HepG2 (cell line): ENCODE measurements around the gene GTPBP6. TPM values are rescaled to one million over a fixed set of nuclear protein-coding genes. Genes with fewer than 3 reads are reported as not detected.
A peak's percentile ranks its signal among the peaks of the same experiment; 100 is the strongest.

Experiments used
- ARID2 ChIP-seq: sonication (generic); formaldehyde crosslinking; IDR thresholded peaks from 2 replicates; pipeline ENCODE4 v1.8.1; 2022; ENCODE audit warnings: mild to moderate bottlenecking, missing genetic modification reagents, borderline replicate concordance
- ATAD3A ChIP-seq: sonication (generic); formaldehyde crosslinking; IDR thresholded peaks from 2 replicates; pipeline ENCODE4 v1.4.0; 2020; ENCODE audit warnings: missing genetic modification reagents
- BHLHE40 ChIP-seq: IDR thresholded peaks from 2 replicates; pipeline ENCODE4 v1.6.1; 2011; ENCODE audit warnings: low read length, improper control_type of control experiment
- E2F1 ChIP-seq: sonication (generic); formaldehyde crosslinking; IDR thresholded peaks from 2 replicates; pipeline ENCODE4 v1.5.0; 2020; ENCODE audit warnings: missing genetic modification reagents
- ELF1 ChIP-seq: sonication (generic); formaldehyde crosslinking; IDR thresholded peaks from 2 replicates; pipeline ENCODE4 v1.4.0; 2020; ENCODE audit warnings: missing genetic modification reagents
- FOSL1 ChIP-seq: sonication (generic); formaldehyde crosslinking; IDR thresholded peaks from 2 replicates; pipeline ENCODE4 v1.9.0; 2021; ENCODE audit warnings: missing genetic modification reagents, borderline replicate concordance
- HOXA5 ChIP-seq: sonication (generic); formaldehyde crosslinking; IDR thresholded peaks from 2 replicates; pipeline ENCODE4 v1.4.0; 2020; ENCODE audit warnings: missing genetic modification reagents
- KDM5A ChIP-seq: fragments of 200-600 bp; sonication (generic); IDR thresholded peaks from 2 replicates; pipeline ENCODE4 v1.7.0; 2018; ENCODE audit warnings: antibody characterized with exemption, mild to moderate bottlenecking, low read length, borderline replicate concordance
- KLF11 ChIP-seq: IDR thresholded peaks from 2 replicates; pipeline ENCODE4 v1.6.1; 2016; ENCODE audit warnings: missing compliant biosample characterization
- KLF13 ChIP-seq: sonication (generic); formaldehyde crosslinking; IDR thresholded peaks from 2 replicates; pipeline ENCODE4 v1.4.0; 2020; ENCODE audit warnings: mild to moderate bottlenecking, missing genetic modification reagents
- MTERF4 ChIP-seq: sonication (generic); formaldehyde crosslinking; IDR thresholded peaks from 2 replicates; pipeline ENCODE4 v1.8.0; 2023; ENCODE audit warnings: mild to moderate bottlenecking, missing genetic modification reagents
- MTF2 ChIP-seq: sonication (generic); formaldehyde crosslinking; IDR thresholded peaks from 2 replicates; pipeline ENCODE4 v1.5.0; 2020; ENCODE audit warnings: missing genetic modification reagents, borderline replicate concordance
- MYC ChIP-seq: sonication (generic); formaldehyde crosslinking; IDR thresholded peaks from 2 replicates; pipeline ENCODE4 v1.9.0; 2021; ENCODE audit warnings: missing genetic modification reagents, borderline replicate concordance
- NFKB2 ChIP-seq: sonication (generic); formaldehyde crosslinking; IDR thresholded peaks from 2 replicates; pipeline ENCODE4 v1.4.0; 2020; ENCODE audit warnings: missing genetic modification reagents, borderline replicate concordance
- SP5 ChIP-seq: IDR thresholded peaks from 2 replicates; pipeline ENCODE4 v1.6.1; 2016; ENCODE audit warnings: low read depth, borderline replicate concordance
- TRAFD1 ChIP-seq: sonication (generic); formaldehyde crosslinking; IDR thresholded peaks from 2 replicates; pipeline ENCODE4 v1.5.1; 2020; ENCODE audit warnings: missing genetic modification reagents, mild to moderate bottlenecking, borderline replicate concordance
- ZNF101 ChIP-seq: sonication (generic); formaldehyde crosslinking; IDR thresholded peaks from 2 replicates; pipeline ENCODE4 v1.4.0; 2020; ENCODE audit warnings: mild to moderate bottlenecking, low read depth, missing genetic modification reagents, borderline replicate concordance
- ZNF17 ChIP-seq: sonication (generic); formaldehyde crosslinking; IDR thresholded peaks from 2 replicates; pipeline ENCODE4 v1.5.0; 2020; ENCODE audit warnings: mild to moderate bottlenecking, missing genetic modification reagents
- polyA plus RNA-seq, 8 experiments: library from polyadenylated mRNA; depleted of rRNA in 3 of 8; stranded (reverse) in 7 of 8; unstranded in 1 of 8; fragments of >200 nt; fragmentation: Illumina TruSeq in 4 of 8; extraction: Trizol in 4 of 8; gene quantifications; 2 replicates each; pipeline versions ENCODE4 v1.2.1 to v1.2.3, GENCODE V29; 2011 to 2016; ENCODE audit warnings: low read depth in 4 of 8, missing spikeins in 1 of 8, mixed read lengths in 1 of 8; ENCODE audit not compliant: insufficient read depth in 1 of 8
- total RNA-seq, 5 experiments: library from RNA; depleted of rRNA; stranded (reverse); fragments of >200 nt; fragmentation: Illumina TruSeq; extraction: Trizol; gene quantifications; 2 replicates each; pipeline ENCODE4 v1.2.3, GENCODE V29; 2016; ENCODE audit warnings: low read depth in 1 of 5
- TF ChIP-seq, protein P1 (sequence below): sonication (generic); formaldehyde crosslinking; IDR thresholded peaks from 2 replicates; pipeline ENCODE4 v1.5.1; 2020; ENCODE audit warnings: mild to moderate bottlenecking, missing genetic modification reagents, moderate library complexity
- TF ChIP-seq, protein P2 (sequence below): sonication (generic); formaldehyde crosslinking; IDR thresholded peaks from 2 replicates; pipeline ENCODE4 v1.4.0; 2020; ENCODE audit warnings: missing genetic modification reagents

Gene GTPBP6
- total and polyA plus RNA-seq, 2 of the 13 experiments (the other 11 are each of a cell fraction or from before 2014, with no cell fraction given) = 20.2 to 39.6 TPM

- TF ChIP-seq ZNF17 = no peak
- no peak for TF ChIP-seq ATAD3A (CRISPR knock-in tag)
- no peak for TF ChIP-seq BHLHE40
- no peak for TF ChIP-seq ARID2 (CRISPR knock-in tag)
- TF ChIP-seq E2F1 = no peak
- TF ChIP-seq ELF1 = no peak
- 0 out of 2 replicates have a peak, but pooled peaks have one; percentile 64 for TF ChIP-seq MTF2 (CRISPR knock-in tag)
- no peak for TF ChIP-seq FOSL1 (CRISPR knock-in tag)
- TF ChIP-seq SP5 = no peak
- no peak for TF ChIP-seq KLF13 (CRISPR knock-in tag)
- no peak for TF ChIP-seq NFKB2
- TF ChIP-seq KDM5A = no peak
- TF ChIP-seq MTERF4 (CRISPR knock-in tag) = no peak
- TF ChIP-seq, protein P1, sequence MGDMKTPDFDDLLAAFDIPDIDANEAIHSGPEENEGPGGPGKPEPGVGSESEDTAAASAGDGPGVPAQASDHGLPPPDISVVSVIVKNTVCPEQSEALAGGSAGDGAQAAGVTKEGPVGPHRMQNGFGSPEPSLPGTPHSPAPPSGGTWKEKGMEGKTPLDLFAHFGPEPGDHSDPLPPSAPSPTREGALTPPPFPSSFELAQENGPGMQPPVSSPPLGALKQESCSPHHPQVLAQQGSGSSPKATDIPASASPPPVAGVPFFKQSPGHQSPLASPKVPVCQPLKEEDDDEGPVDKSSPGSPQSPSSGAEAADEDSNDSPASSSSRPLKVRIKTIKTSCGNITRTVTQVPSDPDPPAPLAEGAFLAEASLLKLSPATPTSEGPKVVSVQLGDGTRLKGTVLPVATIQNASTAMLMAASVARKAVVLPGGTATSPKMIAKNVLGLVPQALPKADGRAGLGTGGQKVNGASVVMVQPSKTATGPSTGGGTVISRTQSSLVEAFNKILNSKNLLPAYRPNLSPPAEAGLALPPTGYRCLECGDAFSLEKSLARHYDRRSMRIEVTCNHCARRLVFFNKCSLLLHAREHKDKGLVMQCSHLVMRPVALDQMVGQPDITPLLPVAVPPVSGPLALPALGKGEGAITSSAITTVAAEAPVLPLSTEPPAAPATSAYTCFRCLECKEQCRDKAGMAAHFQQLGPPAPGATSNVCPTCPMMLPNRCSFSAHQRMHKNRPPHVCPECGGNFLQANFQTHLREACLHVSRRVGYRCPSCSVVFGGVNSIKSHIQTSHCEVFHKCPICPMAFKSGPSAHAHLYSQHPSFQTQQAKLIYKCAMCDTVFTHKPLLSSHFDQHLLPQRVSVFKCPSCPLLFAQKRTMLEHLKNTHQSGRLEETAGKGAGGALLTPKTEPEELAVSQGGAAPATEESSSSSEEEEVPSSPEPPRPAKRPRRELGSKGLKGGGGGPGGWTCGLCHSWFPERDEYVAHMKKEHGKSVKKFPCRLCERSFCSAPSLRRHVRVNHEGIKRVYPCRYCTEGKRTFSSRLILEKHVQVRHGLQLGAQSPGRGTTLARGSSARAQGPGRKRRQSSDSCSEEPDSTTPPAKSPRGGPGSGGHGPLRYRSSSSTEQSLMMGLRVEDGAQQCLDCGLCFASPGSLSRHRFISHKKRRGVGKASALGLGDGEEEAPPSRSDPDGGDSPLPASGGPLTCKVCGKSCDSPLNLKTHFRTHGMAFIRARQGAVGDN (CRISPR knock-in tag) = peak; percentile 29; the same call in 1 of the 2 replicates
- TF ChIP-seq, protein P2, sequence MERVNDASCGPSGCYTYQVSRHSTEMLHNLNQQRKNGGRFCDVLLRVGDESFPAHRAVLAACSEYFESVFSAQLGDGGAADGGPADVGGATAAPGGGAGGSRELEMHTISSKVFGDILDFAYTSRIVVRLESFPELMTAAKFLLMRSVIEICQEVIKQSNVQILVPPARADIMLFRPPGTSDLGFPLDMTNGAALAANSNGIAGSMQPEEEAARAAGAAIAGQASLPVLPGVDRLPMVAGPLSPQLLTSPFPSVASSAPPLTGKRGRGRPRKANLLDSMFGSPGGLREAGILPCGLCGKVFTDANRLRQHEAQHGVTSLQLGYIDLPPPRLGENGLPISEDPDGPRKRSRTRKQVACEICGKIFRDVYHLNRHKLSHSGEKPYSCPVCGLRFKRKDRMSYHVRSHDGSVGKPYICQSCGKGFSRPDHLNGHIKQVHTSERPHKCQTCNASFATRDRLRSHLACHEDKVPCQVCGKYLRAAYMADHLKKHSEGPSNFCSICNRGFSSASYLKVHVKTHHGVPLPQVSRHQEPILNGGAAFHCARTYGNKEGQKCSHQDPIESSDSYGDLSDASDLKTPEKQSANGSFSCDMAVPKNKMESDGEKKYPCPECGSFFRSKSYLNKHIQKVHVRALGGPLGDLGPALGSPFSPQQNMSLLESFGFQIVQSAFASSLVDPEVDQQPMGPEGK (CRISPR knock-in tag) = 0 out of 2 replicates have a peak, but pooled peaks have one; percentile 9
- TF ChIP-seq HOXA5 (CRISPR knock-in tag) = no peak
- TF ChIP-seq ZNF101 (CRISPR knock-in tag) = no peak
- peak; percentile 16; the same call in 1 of the 2 replicates for TF ChIP-seq MYC (CRISPR knock-in tag)
- no peak for TF ChIP-seq KLF11 (CRISPR knock-in tag)
- TF ChIP-seq TRAFD1 (CRISPR knock-in tag) = no peak
Measured at GRCh38 chrX:331151-331824, 12.7 kb upstream of the GTPBP6 start (continued).
